GM12864 (cell line): Measurements from ENCODE around the gene PWWP2B.

Experiments used
- DNase-seq: peaks from one replicate; pipeline ENCODE4 v3.0.0-alpha.2; 2011; ENCODE audit warnings: low read depth
- H3K4me3 ChIP-seq: 2 replicates; pipeline ENCODE4 v1.5.1; 2011; ENCODE audit warnings: mild to moderate bottlenecking, low read depth, low read length, control low read depth
- TF ChIP-seq, protein P1 (sequence below): IDR thresholded peaks from 2 replicates; pipeline ENCODE4 v1.5.1; 2011; ENCODE audit warnings: low read depth, mild to moderate bottlenecking, moderate library complexity, low read length, control low read depth, inconsistent platforms; ENCODE audit errors: missing control alignments

Gene PWWP2B

DNA sequence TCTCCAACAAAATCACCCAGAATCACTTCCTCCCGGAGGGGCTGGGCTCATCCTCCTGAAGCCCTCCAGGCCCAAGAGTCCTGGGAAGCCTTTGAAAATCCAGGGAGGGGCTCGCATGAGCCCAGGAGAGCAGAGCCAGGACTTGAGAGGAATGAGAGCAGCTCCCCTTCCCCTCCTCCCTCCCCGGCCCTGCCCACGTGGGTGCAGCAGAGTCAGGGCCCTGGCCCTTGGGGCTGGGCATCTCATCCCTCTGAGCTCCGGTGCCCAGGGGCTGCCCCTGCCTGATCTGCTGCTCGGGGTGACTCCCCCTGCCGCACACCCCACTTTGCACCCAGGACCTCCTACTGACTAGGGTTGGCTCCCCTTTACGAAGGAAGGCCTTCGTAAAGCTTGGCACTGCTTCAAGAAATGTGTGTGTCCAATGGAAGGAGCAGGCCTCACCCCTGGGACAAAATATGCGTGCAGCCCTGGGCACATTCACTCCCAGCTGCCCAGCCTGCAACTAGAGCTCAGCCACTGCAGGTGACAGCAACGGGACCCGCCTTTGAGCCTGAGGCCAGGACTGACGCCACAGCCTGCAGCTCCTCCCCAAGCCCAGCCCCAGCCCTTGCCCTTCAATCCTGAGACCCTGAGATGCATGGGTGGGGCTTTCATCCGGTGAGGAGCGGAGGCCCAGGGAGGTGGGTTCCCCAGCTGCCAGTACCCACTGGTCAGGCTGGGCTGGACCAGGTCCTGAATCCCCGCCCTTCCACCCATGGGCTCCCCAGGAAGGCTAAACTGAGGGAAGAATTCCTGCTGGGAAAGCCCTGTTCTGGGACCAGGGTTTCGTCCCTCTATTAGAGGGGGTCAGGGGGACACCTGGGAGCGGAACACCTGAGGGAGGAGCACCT, 21.8 kb downstream of the PWWP2B start:
- H3K4me3 ChIP-seq: no peak overlapping the region
- TF ChIP-seq, protein P1, sequence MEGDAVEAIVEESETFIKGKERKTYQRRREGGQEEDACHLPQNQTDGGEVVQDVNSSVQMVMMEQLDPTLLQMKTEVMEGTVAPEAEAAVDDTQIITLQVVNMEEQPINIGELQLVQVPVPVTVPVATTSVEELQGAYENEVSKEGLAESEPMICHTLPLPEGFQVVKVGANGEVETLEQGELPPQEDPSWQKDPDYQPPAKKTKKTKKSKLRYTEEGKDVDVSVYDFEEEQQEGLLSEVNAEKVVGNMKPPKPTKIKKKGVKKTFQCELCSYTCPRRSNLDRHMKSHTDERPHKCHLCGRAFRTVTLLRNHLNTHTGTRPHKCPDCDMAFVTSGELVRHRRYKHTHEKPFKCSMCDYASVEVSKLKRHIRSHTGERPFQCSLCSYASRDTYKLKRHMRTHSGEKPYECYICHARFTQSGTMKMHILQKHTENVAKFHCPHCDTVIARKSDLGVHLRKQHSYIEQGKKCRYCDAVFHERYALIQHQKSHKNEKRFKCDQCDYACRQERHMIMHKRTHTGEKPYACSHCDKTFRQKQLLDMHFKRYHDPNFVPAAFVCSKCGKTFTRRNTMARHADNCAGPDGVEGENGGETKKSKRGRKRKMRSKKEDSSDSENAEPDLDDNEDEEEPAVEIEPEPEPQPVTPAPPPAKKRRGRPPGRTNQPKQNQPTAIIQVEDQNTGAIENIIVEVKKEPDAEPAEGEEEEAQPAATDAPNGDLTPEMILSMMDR: no peak
- DNase-seq: no peak

GRCh38 chr10:132419538-132420468, 22.8 kb downstream of the PWWP2B start:
- H3K4me3 ChIP-seq: no peak overlapping the region
- DNase-seq: no peak
- TF ChIP-seq, protein P1: no peak

GRCh38 chr10:132420469-132420980, 23.5 kb downstream of the PWWP2B start:
- DNase-seq: no peak
- H3K4me3 ChIP-seq: no peak overlapping the region
- TF ChIP-seq, protein P1: no peak

GRCh38 chr10:132420981-132421846, 24.2 kb downstream of the PWWP2B start:
- DNase-seq: no peak
- TF ChIP-seq, protein P1: no peak
- H3K4me3 ChIP-seq: no peak overlapping the region

DNA sequence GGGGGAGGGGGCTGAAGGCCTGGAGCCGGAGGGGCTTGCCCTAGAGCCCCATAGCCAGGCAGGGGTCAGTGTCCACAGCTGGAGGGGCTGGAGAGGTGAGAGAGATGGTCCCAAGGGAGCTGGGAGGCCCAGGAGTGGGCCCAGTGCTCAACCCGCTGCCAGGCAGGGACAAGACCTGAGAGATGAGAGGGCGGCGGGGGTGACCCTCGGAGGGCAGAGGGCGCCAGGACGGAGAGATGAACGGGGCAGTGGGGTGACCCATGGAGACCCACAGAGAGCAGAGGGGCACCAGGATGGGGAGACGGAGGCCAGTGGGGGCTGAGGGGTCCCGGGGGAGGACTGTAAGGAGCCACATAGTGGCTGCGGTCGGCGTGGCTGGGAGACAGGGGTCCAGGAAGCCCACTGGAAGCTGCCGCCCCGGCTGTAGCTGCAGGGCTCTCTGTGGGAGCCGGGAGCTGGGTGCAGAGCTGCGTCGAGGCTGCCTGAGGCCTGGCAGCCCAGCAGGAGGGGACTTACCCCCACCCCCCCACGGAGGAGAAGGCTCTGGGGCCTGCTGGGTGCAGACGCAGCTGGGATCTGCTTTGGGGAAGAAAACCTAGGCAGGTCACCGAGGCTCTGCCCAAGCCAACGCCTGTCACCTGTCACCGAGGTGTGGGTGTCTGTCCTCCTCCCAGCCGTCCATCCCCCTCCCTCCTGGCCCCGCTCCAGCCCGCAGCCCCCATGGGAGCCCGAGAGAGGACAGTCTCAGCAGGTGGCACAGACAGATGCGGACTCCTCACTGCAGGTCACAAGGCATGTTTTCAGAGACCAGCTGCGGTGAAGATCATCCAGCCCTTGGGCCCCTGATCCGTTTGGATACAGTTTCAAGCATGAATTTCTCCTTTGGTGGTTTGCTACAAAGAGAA, 25.1 kb downstream of the PWWP2B start:
- no peak overlapping the region for H3K4me3 ChIP-seq
- DNase-seq: no peak

More for the DNA sequence above, 25.1 kb downstream of the PWWP2B start:
- TF ChIP-seq, protein P1: no peak
